HUDEP-2 (cell line): ENCODE measurements around the gene TEKTIP1.

ENCODE experiments used
- DNase-seq, 76 experiments: peaks; one replicate each; lab custom pipeline; 2025; ENCODE audit not compliant: unreplicated experiment in 76 of 76; lab: John Stamatoyannopoulos, UW

The TEKTIP1 gene

GRCh38 chr19:3535981-3536380 lies 3.0 kb upstream of the TEKTIP1 start:
- DNase-seq = no peak

- DNase-seq = no peak
Measured at GRCh38 chr19:3536429-3537100, 2.4 kb upstream of the TEKTIP1 start.

- DNase-seq = no peak
Measured at GRCh38 chr19:3537101-3537437, 1.9 kb upstream of the TEKTIP1 start.

- DNase-seq = no peak
Measured at GRCh38 chr19:3537438-3538240, 1.3 kb upstream of the TEKTIP1 start.

GRCh38 chr19:3538258-3538929 lies 580 bp upstream of the TEKTIP1 start:
- DNase-seq = no peak

GRCh38 chr19:3539756-3540118 lies 763 bp downstream of the TEKTIP1 start:
- DNase-seq = no peak

- DNase-seq = no peak
Measured at GRCh38 chr19:3543150-3544057, 4.4 kb downstream of the TEKTIP1 start.

GRCh38 chr19:3544058-3544376 lies 5.0 kb downstream of the TEKTIP1 start:
- DNase-seq = no peak

GRCh38 chr19:3544742-3545668 lies 6.0 kb downstream of the TEKTIP1 start:
- DNase-seq = peak in 69 of 76 experiments; percentile 8 to 96 (median 71)

- no peak for DNase-seq
Measured at GRCh38 chr19:3545669-3546034, 6.7 kb downstream of the TEKTIP1 start.

- DNase-seq = no peak
Measured at GRCh38 chr19:3546119-3546518, 7.1 kb downstream of the TEKTIP1 start.

GRCh38 chr19:3547301-3547731 lies 8.3 kb downstream of the TEKTIP1 start:
- peak in 39 of 76 experiments; percentile 13 to 58 (median 30) for DNase-seq

GRCh38 chr19:3547767-3548282 lies 8.9 kb downstream of the TEKTIP1 start:
- DNase-seq = no peak

- no peak for DNase-seq
Measured at GRCh38 chr19:3548606-3549005, 9.6 kb downstream of the TEKTIP1 start.

GRCh38 chr19:3549816-3550215 lies 10.8 kb downstream of the TEKTIP1 start:
- DNase-seq = no peak

- DNase-seq = no peak
Measured at GRCh38 chr19:3550947-3551791, 12.2 kb downstream of the TEKTIP1 start.

GRCh38 chr19:3551792-3552095 lies 12.8 kb downstream of the TEKTIP1 start:
- no peak for DNase-seq

- DNase-seq = no peak
Measured at GRCh38 chr19:3554254-3555083, 15.5 kb downstream of the TEKTIP1 start.
